ENCODE measurements around the gene WRNIP1. TPM values are rescaled to one million over a fixed set of nuclear protein-coding genes. Genes with fewer than 3 reads are reported as not detected.

Gene WRNIP1
- total RNA-seq, 1 donor from 2014 or later, result 31.5 TPM

DNA sequence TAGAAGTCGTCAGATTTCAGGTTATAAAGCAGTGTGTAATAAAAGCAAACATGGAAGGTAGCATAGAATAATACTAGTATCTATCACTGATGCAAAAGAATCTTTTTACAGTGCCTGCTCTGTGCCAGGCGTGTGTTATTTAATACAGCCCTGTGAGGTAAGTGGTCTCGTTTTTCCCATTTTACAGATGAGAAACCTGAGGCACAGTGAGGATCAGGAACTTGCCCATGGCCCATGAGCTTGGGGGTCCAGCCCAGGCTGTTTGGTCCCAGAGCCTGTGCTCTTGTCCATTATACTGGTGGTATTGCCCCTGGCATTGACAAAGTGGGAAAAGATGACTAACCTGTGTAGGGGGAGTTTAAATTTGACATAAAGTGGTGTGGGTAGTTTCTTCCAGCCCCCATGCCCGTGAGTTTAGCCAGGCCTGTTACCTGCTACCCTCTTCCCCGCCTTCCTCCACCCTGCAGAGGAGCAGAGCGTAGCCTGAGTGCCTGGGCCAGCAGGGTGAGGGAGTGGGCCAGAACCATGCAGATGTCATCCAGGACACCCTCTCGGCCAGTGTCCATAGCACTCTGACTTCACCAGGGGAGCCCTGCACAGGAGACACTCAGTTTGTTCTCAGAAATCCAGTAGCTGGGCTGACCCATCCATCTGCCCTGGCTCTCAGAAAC, 16.6 kb downstream of the WRNIP1 start:
- H3K27ac Mint-ChIP-seq (ENCODE audit: unreplicated experiment), result no peak overlapping the region

DNA sequence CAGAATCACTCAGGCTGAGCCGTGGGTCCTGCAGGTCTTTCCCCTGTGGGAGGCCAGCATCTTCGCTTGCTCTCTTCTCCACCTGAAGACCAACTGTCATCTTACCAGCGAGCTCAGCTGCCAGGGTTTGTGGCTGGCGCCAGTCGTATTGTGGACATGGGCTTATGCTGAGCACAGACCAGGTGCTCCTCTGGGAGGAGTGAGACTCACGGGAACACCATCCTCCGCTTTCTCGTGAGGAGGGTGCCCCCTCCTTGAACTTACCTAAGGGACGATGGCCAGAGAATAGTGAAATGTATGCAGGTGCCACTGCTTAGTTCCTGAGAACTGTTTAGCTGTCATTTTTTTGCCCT, 17.1 kb downstream of the WRNIP1 start:
- H3K9ac ChIP-seq (ENCODE audit: low read length), result no peak overlapping the region
- no peaks in the 10 kb centered on the region for H3K4me1 ChIP-seq (ENCODE audit: insufficient read depth, low read length)
- H3K36me3 ChIP-seq (ENCODE audit: insufficient read depth, low read length), result peaks cover 7% of the 10 kb centered on the region
- H2AFZ ChIP-seq (ENCODE audit: low read depth, low read length), result no peak overlapping the region
- no peaks in the 10 kb centered on the region for H3K27me3 ChIP-seq (ENCODE audit: insufficient read depth, low read length)
- Mint-ChIP-seq H3K27me3 (ENCODE audit: low read depth, unreplicated experiment) (no peaks in the 10 kb centered on the region), H3K4me3 (ENCODE audit: unreplicated experiment) (no peak overlapping the region), H3K27ac (ENCODE audit: unreplicated experiment) (no peak overlapping the region), H3K9me3 (ENCODE audit: unreplicated experiment) (no peaks in the 10 kb centered on the region), H3K4me1 (ENCODE audit: low read depth, unreplicated experiment) (peaks cover 10% of the 10 kb centered on the region), H3K36me3 (ENCODE audit: low read depth, unreplicated experiment) (peaks cover 18% of the 10 kb centered on the region)
- no peaks in the 10 kb centered on the region for H3K9me3 ChIP-seq (ENCODE audit: insufficient read depth, low read depth, low read length)
- peaks cover 76% of the 10 kb centered on the region for H4K20me1 ChIP-seq (ENCODE audit: insufficient read depth, low read length)
- FAIRE-seq (no peak), DNase-seq (ENCODE audit: low read depth) (no peak)
- H3K4me3 ChIP-seq (ENCODE audit: insufficient read depth, low read depth, low read length), result no peak overlapping the region
- peaks cover 82% of the 10 kb centered on the region for H3K79me2 ChIP-seq (ENCODE audit: insufficient read depth, low read length)
- no peak for TF ChIP-seq EZH2 (IDR thresholded peaks at IDR 0.05; ENCODE audit: insufficient read depth, low read length)
- TF ChIP-seq, protein P1, sequence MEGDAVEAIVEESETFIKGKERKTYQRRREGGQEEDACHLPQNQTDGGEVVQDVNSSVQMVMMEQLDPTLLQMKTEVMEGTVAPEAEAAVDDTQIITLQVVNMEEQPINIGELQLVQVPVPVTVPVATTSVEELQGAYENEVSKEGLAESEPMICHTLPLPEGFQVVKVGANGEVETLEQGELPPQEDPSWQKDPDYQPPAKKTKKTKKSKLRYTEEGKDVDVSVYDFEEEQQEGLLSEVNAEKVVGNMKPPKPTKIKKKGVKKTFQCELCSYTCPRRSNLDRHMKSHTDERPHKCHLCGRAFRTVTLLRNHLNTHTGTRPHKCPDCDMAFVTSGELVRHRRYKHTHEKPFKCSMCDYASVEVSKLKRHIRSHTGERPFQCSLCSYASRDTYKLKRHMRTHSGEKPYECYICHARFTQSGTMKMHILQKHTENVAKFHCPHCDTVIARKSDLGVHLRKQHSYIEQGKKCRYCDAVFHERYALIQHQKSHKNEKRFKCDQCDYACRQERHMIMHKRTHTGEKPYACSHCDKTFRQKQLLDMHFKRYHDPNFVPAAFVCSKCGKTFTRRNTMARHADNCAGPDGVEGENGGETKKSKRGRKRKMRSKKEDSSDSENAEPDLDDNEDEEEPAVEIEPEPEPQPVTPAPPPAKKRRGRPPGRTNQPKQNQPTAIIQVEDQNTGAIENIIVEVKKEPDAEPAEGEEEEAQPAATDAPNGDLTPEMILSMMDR (IDR thresholded peaks at IDR 0.05; ENCODE audit: insufficient read depth, low read depth, low read length), result no peak
- no peak overlapping the region for H3K4me2 ChIP-seq (ENCODE audit: low read length)
- H3K27ac ChIP-seq (ENCODE audit: low read depth, low read length), result no peak overlapping the region

More for the DNA sequence above, 16.6 kb downstream of the WRNIP1 start:
- Mint-ChIP-seq H3K36me3 (ENCODE audit: low read depth, unreplicated experiment) (peaks cover 18% of the 10 kb centered on the region), H3K4me3 (ENCODE audit: unreplicated experiment) (no peak overlapping the region), H3K27me3 (ENCODE audit: low read depth, unreplicated experiment) (no peaks in the 10 kb centered on the region), H3K9me3 (ENCODE audit: unreplicated experiment) (no peaks in the 10 kb centered on the region), H3K4me1 (ENCODE audit: low read depth, unreplicated experiment) (peaks cover 10% of the 10 kb centered on the region)
- Histone ChIP-seq H2AFZ (ENCODE audit: low read depth, low read length) (no peak overlapping the region), H3K36me3 (ENCODE audit: insufficient read depth, low read length) (peaks cover 7% of the 10 kb centered on the region), H3K4me2 (ENCODE audit: low read length) (no peak overlapping the region), H4K20me1 (ENCODE audit: insufficient read depth, low read length) (peaks cover 78% of the 10 kb centered on the region), H3K4me1 (ENCODE audit: insufficient read depth, low read length) (no peaks in the 10 kb centered on the region), H3K27ac (ENCODE audit: low read depth, low read length) (no peak overlapping the region), H3K4me3 (ENCODE audit: insufficient read depth, low read depth, low read length) (no peak overlapping the region), H3K79me2 (ENCODE audit: insufficient read depth, low read length) (peaks cover 83% of the 10 kb centered on the region), H3K27me3 (ENCODE audit: insufficient read depth, low read length) (no peaks in the 10 kb centered on the region), H3K9ac (ENCODE audit: low read length) (no peak overlapping the region), H3K9me3 (ENCODE audit: insufficient read depth, low read depth, low read length) (no peaks in the 10 kb centered on the region)
- DNase-seq (ENCODE audit: low read depth) (no peak), FAIRE-seq (no peak)
- TF ChIP-seq EZH2 (IDR thresholded peaks at IDR 0.05; ENCODE audit: insufficient read depth, low read length), result no peak
- TF ChIP-seq, protein P1 (IDR thresholded peaks at IDR 0.05; ENCODE audit: insufficient read depth, low read depth, low read length), result no peak

DNA sequence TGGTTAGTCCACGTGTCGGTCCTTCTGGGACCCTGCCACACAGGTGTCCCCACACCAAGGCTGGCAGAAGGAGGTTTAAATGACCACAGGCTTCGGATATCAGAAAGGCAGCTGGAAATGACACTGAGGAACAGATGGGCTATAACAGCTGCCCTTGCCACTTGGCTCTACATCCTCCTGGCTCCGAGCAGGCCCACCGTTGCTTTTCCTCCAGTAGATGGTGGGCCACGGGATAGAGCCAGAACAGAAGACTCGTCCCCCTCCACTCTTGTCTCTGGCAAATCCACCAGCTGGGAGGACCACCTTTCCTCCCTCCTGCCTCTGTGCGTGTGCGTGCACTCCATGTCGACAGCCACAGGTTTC, 17.6 kb downstream of the WRNIP1 start:
- Histone ChIP-seq H2AFZ (ENCODE audit: low read depth, low read length) (no peak overlapping the region), H3K4me2 (ENCODE audit: low read length) (no peak overlapping the region), H3K27ac (ENCODE audit: low read depth, low read length) (no peak overlapping the region), H3K36me3 (ENCODE audit: insufficient read depth, low read length) (peaks cover 7% of the 10 kb centered on the region), H3K4me3 (ENCODE audit: insufficient read depth, low read depth, low read length) (no peak overlapping the region), H3K27me3 (ENCODE audit: insufficient read depth, low read length) (no peaks in the 10 kb centered on the region), H3K4me1 (ENCODE audit: insufficient read depth, low read length) (no peaks in the 10 kb centered on the region), H4K20me1 (ENCODE audit: insufficient read depth, low read length) (peaks cover 71% of the 10 kb centered on the region), H3K79me2 (ENCODE audit: insufficient read depth, low read length) (peaks cover 82% of the 10 kb centered on the region), H3K9me3 (ENCODE audit: insufficient read depth, low read depth, low read length) (no peaks in the 10 kb centered on the region), H3K9ac (ENCODE audit: low read length) (no peak overlapping the region)
- TF ChIP-seq, protein P1 (IDR thresholded peaks at IDR 0.05; ENCODE audit: insufficient read depth, low read depth, low read length), result no peak
- TF ChIP-seq EZH2 (IDR thresholded peaks at IDR 0.05; ENCODE audit: insufficient read depth, low read length), result no peak
- no peak overlapping the region for H3K27ac Mint-ChIP-seq (ENCODE audit: unreplicated experiment)
- peaks cover 18% of the 10 kb centered on the region for H3K36me3 Mint-ChIP-seq (ENCODE audit: low read depth, unreplicated experiment)
- no peaks in the 10 kb centered on the region for H3K27me3 Mint-ChIP-seq (ENCODE audit: low read depth, unreplicated experiment)
- H3K4me3 Mint-ChIP-seq (ENCODE audit: unreplicated experiment), result no peak overlapping the region
- peaks cover 10% of the 10 kb centered on the region for H3K4me1 Mint-ChIP-seq (ENCODE audit: low read depth, unreplicated experiment)
- H3K9me3 Mint-ChIP-seq (ENCODE audit: unreplicated experiment), result no peaks in the 10 kb centered on the region
- FAIRE-seq (no peak), DNase-seq (ENCODE audit: low read depth) (no peak)

Measured in astrocyte (in vitro differentiated cells and primary cell).